ENCODE results near the gene ZNF385D.

ZNF385D gene

GRCh38 chr3:21426920-21427319 lies 324.1 kb downstream of the ZNF385D start:
- ATAC-seq (replicated peaks) (no peak), DNase-seq (no peak)
- Mint-ChIP-seq H3K27ac (no peak overlapping the region), H3K36me3 (no peaks in the 10 kb centered on the region), H3K4me1 (no peaks in the 10 kb centered on the region), H3K27me3 (no peaks in the 10 kb centered on the region), H3K9me3 (no peaks in the 10 kb centered on the region), H3K4me3 (no peak overlapping the region)

DNA sequence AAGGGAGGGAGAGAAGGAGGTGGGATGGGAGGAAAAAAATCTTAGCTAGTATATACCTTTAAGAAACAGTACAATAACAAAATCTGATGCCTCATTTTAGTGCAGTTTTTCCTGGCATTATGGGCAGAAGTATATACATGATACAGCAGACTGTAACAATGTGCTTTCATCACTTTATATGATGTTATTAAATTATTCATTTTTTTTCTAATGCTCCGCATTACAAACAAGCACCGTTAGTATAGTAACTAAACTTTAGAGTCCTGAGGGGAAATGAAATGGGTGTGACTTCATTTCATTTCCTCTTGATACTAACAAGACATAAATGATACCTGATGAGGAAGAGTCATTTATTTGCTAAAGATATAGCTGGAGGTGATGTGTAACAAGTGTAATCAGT lies 325.3 kb downstream of the ZNF385D start:
- Mint-ChIP-seq H3K9me3 (no peaks in the 10 kb centered on the region), H3K36me3 (no peaks in the 10 kb centered on the region), H3K4me3 (no peak overlapping the region), H3K27ac (no peak overlapping the region), H3K4me1 (no peaks in the 10 kb centered on the region), H3K27me3 (no peaks in the 10 kb centered on the region)
- DNase-seq (no peak), ATAC-seq (replicated peaks) (no peak)

GRCh38 chr3:21421096-21421495 lies 329.9 kb downstream of the ZNF385D start:
- no peaks in the 10 kb centered on the region for H3K9me3 Mint-ChIP-seq

GRCh38 chr3:21417991-21418390 lies 333.0 kb downstream of the ZNF385D start:
- no peak overlapping the region for H3K4me3 Mint-ChIP-seq
- H3K27ac Mint-ChIP-seq = no peak overlapping the region
- no peaks in the 10 kb centered on the region for H3K36me3 Mint-ChIP-seq
- no peaks in the 10 kb centered on the region for H3K9me3 Mint-ChIP-seq
- no peaks in the 10 kb centered on the region for H3K27me3 Mint-ChIP-seq
- ATAC-seq (replicated peaks) (no peak), DNase-seq (no peak)
- no peaks in the 10 kb centered on the region for H3K4me1 Mint-ChIP-seq

More at GRCh38 chr3:21421096-21421495, 329.9 kb downstream of the ZNF385D start:
- Mint-ChIP-seq H3K27ac (no peak overlapping the region), H3K4me1 (no peaks in the 10 kb centered on the region), H3K4me3 (no peak overlapping the region), H3K36me3 (no peaks in the 10 kb centered on the region), H3K27me3 (no peaks in the 10 kb centered on the region)
- ATAC-seq (replicated peaks) (no peak), DNase-seq (no peak)

DNA sequence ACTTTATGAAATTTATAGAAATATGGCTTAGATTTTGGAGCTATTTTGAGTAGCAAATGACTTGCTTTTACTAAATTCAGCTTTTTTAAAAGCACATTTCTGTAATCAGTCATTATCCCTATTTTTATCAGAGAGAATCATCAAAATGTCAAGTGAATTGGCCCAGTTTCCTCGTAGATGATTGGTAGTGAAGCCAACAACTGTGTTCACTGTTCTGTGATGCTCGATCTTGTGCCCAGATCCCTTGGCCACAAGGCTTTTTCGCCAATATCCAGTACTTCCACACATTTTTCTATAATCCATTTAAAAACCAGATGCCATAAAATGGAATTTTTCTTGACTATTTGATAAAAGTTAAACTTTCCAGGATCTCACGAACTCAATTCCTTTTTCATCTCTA lies 336.5 kb downstream of the ZNF385D start:
- no peaks in the 10 kb centered on the region for H3K4me1 Mint-ChIP-seq
- H3K27me3 Mint-ChIP-seq = no peaks in the 10 kb centered on the region
- no peak for DNase-seq
- no peaks in the 10 kb centered on the region for H3K9me3 Mint-ChIP-seq
- H3K4me3 Mint-ChIP-seq = no peak overlapping the region
- no peak for ATAC-seq (replicated peaks)
- no peak overlapping the region for H3K27ac Mint-ChIP-seq
- no peaks in the 10 kb centered on the region for H3K36me3 Mint-ChIP-seq

- ATAC-seq (replicated peaks) (no peak), DNase-seq (no peak)
- Mint-ChIP-seq H3K4me3 (no peak overlapping the region), H3K27ac (no peak overlapping the region), H3K9me3 (no peaks in the 10 kb centered on the region), H3K4me1 (no peaks in the 10 kb centered on the region), H3K27me3 (no peaks in the 10 kb centered on the region), H3K36me3 (no peaks in the 10 kb centered on the region)
Observed at GRCh38 chr3:21411058-21411457, 340.0 kb downstream of the ZNF385D start.

DNA sequence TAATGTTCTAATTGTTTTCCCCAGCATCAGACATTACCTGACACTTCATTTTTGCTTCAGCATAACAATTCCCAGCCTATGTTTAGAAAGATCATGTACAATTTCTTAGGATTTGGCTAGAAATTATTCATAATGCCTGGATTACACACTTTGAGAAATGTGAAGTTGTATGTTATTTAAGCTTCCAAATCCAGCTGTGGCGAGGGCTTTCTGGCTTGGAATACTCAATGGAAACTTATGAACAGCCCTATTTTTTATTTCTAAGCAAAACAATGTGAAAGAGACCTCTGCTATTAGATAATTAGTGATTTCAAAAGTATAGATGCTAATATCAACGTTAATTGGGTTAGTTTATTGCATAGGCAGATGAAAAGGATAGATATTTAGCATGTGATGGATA lies 341.6 kb downstream of the ZNF385D start:
- Mint-ChIP-seq H3K27me3 (no peaks in the 10 kb centered on the region), H3K4me3 (no peak overlapping the region), H3K27ac (no peak overlapping the region), H3K36me3 (no peaks in the 10 kb centered on the region), H3K4me1 (no peaks in the 10 kb centered on the region), H3K9me3 (peaks cover 5 to 7% of the 10 kb centered on the region in 2 donors)
- DNase-seq (no peak), ATAC-seq (replicated peaks) (no peak)

- ATAC-seq (replicated peaks) (no peak), DNase-seq (no peak)
- Mint-ChIP-seq H3K27ac (no peak overlapping the region), H3K9me3 (peaks cover 5 to 7% of the 10 kb centered on the region in 2 donors), H3K4me1 (no peaks in the 10 kb centered on the region), H3K4me3 (no peak overlapping the region), H3K36me3 (no peaks in the 10 kb centered on the region), H3K27me3 (no peaks in the 10 kb centered on the region)
Observed at GRCh38 chr3:21407743-21408142, 343.3 kb downstream of the ZNF385D start.

GRCh38 chr3:21405671-21406667 lies 345.0 kb downstream of the ZNF385D start:
- H3K36me3 Mint-ChIP-seq = no peaks in the 10 kb centered on the region
- H3K4me1 Mint-ChIP-seq = no peaks in the 10 kb centered on the region
- peaks cover 5 to 9% of the 10 kb centered on the region in 2 donors for H3K9me3 Mint-ChIP-seq
- ATAC-seq (replicated peaks) = no peak
- DNase-seq = no peak
- H3K4me3 Mint-ChIP-seq = no peak overlapping the region
- no peak overlapping the region for H3K27ac Mint-ChIP-seq
- H3K27me3 Mint-ChIP-seq = no peaks in the 10 kb centered on the region

- H3K4me3 Mint-ChIP-seq = no peak overlapping the region
- peaks cover 5 to 7% of the 10 kb centered on the region in 2 donors for H3K9me3 Mint-ChIP-seq
- DNase-seq (no peak), ATAC-seq (replicated peaks) (no peak)
- no peak overlapping the region for H3K27ac Mint-ChIP-seq
- no peaks in the 10 kb centered on the region for H3K27me3 Mint-ChIP-seq
- no peaks in the 10 kb centered on the region for H3K4me1 Mint-ChIP-seq
- H3K36me3 Mint-ChIP-seq = no peaks in the 10 kb centered on the region
Observed at GRCh38 chr3:21398461-21398860, 352.5 kb downstream of the ZNF385D start.

GRCh38 chr3:21393683-21394311 lies 357.2 kb downstream of the ZNF385D start:
- no peak overlapping the region for H3K4me3 Mint-ChIP-seq
- DNase-seq (no peak), ATAC-seq (replicated peaks) (no peak)
- H3K9me3 Mint-ChIP-seq = peaks cover 0 to 4% of the 10 kb centered on the region in 2 donors
- no peaks in the 10 kb centered on the region for H3K4me1 Mint-ChIP-seq
- no peaks in the 10 kb centered on the region for H3K27me3 Mint-ChIP-seq
- H3K27ac Mint-ChIP-seq = no peak overlapping the region
- no peaks in the 10 kb centered on the region for H3K36me3 Mint-ChIP-seq

DNA sequence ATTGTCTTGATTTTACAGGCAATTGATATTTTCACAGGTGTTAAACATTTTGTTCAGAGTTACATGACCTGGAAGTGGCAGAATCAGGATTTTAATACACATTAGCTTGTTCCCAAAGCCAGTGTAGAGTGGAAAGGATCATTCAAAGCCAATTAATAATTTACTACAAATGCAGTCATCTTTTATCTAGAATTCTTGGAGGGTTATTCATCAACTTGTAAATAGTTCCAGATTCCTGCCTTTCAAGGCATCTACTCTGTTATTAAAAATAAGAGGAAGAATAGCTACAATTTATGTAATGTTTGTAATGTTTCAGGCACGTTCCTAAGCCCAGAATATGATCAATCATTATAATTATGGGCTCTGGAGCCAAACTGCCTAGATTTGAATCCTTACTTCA lies 358.5 kb downstream of the ZNF385D start:
- Mint-ChIP-seq H3K27me3 (no peaks in the 10 kb centered on the region), H3K4me3 (no peak overlapping the region), H3K9me3 (peaks cover 1 to 4% of the 10 kb centered on the region in 2 donors), H3K4me1 (no peaks in the 10 kb centered on the region), H3K36me3 (no peaks in the 10 kb centered on the region), H3K27ac (no peak overlapping the region)
- DNase-seq (no peak), ATAC-seq (replicated peaks) (no peak)

DNA sequence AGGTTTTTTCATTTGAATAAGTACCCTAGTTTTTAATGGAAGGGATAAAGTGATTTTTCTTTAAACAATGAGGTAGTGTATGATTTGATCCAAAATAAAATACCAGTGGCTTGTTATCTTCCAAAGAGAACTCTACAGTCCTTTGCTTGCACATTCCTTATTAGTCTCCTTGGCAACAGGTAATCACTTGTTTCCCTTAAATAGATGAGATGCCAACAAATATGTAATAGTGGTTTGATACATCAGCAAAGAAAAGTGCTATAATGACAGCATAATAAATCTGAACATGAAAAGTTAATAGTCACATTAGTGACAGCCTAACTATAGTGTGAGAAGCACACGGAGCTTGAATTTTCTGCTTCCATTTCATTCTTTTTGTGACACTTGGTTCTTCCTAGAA lies 360.2 kb downstream of the ZNF385D start:
- no peak overlapping the region for H3K4me3 Mint-ChIP-seq
- ATAC-seq (replicated peaks) (no peak), DNase-seq (no peak)
- H3K27ac Mint-ChIP-seq = no peak overlapping the region
- no peaks in the 10 kb centered on the region for H3K36me3 Mint-ChIP-seq
- H3K9me3 Mint-ChIP-seq = peaks cover 1 to 10% of the 10 kb centered on the region in 2 donors
- no peaks in the 10 kb centered on the region for H3K4me1 Mint-ChIP-seq
- no peaks in the 10 kb centered on the region for H3K27me3 Mint-ChIP-seq

GRCh38 chr3:21390136-21390535 lies 360.9 kb downstream of the ZNF385D start:
- Mint-ChIP-seq H3K27me3 (no peaks in the 10 kb centered on the region), H3K9me3 (peaks cover 3 to 10% of the 10 kb centered on the region in 2 donors), H3K27ac (no peak overlapping the region), H3K4me1 (no peaks in the 10 kb centered on the region), H3K4me3 (no peak overlapping the region), H3K36me3 (no peaks in the 10 kb centered on the region)
- ATAC-seq (replicated peaks) = no peak
- no peak for DNase-seq
